C4-2B (cell line): Measurements from ENCODE around the gene TUBB6.

Source experiments
- ZFX ChIP-seq: fragments of 450-650 bp; IDR thresholded peaks from 2 replicates; pipeline ENCODE4 v1.6.1; 2017
- TF ChIP-seq, protein P1 (sequence below): fragments of 450-650 bp; conservative IDR thresholded peaks from 2 replicates; pipeline ENCODE4 v1.5.1; 2017; ENCODE audit warnings: mild to moderate bottlenecking

DNA sequence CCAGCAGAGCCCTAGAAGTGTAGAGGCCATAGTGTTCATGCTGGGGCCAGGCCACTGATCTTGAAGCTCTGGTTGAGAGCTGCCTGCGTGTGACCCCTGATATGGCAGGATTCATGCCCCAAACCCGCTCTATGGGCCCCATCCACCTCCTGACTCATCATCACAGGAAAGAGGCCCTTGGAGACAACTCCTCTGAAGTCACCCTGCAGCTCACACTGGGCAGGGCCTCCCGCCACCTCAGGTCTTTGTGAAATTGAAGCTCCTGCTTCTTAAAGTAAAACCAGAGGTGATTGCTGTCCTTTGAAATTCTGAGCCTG, 12.0 kb upstream of the TUBB6 start:
- TF ChIP-seq, protein P1, sequence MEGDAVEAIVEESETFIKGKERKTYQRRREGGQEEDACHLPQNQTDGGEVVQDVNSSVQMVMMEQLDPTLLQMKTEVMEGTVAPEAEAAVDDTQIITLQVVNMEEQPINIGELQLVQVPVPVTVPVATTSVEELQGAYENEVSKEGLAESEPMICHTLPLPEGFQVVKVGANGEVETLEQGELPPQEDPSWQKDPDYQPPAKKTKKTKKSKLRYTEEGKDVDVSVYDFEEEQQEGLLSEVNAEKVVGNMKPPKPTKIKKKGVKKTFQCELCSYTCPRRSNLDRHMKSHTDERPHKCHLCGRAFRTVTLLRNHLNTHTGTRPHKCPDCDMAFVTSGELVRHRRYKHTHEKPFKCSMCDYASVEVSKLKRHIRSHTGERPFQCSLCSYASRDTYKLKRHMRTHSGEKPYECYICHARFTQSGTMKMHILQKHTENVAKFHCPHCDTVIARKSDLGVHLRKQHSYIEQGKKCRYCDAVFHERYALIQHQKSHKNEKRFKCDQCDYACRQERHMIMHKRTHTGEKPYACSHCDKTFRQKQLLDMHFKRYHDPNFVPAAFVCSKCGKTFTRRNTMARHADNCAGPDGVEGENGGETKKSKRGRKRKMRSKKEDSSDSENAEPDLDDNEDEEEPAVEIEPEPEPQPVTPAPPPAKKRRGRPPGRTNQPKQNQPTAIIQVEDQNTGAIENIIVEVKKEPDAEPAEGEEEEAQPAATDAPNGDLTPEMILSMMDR, result no peak
- no peak for TF ChIP-seq ZFX
